Measurements from ENCODE around the gene ING5.

DNA sequence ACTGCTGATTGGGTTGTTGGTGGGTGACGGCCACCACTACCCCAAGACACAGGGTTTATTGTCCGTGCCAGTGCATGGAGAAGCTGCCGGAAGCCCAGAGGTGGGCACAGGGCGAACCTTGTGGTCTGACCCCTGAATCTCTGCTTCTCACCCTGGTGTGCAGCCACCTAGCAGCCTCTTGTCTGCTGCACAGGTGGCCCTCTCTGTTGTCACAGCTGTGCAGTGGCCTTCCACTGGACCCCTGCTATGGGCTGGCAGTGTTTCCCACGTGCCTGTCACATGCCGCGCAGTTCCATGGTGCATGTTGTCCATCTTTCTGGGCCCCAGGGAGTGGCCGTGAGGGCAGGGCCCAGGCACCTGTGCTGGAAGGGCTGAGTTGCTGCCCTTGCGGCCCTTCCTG is 49.1 kb upstream of the ING5 start:
- no peak for TF ChIP-seq GATA2 (IDR thresholded peaks at IDR 0.05; ENCODE audit: low read depth, low read length)
- TF ChIP-seq GATA3 (IDR thresholded peaks at IDR 0.05; ENCODE audit: low read depth, low read length) = no peak

Measured in SH-SY5Y (cell line).